Liver (tissue), 3 donors: ENCODE results near the gene EBF3.

Experiments used
- CTCF ChIP-seq: fragments of 150-350 bp; IDR thresholded peaks from 2 replicates; pipeline ENCODE4 v1.5.1; 2017; ENCODE audit warnings: improper control_type of control experiment, low read depth, low read length; ENCODE audit not compliant: missing input control
- MAX ChIP-seq: IDR thresholded peaks from 2 replicates; pipeline ENCODE4 v1.6.1; 2016; ENCODE audit warnings: antibody characterized with exemption
- REST ChIP-seq: IDR thresholded peaks from 2 replicates; pipeline ENCODE4 v1.6.1; 2016; ENCODE audit warnings: antibody characterized with exemption, mild to moderate bottlenecking
- TAF1 ChIP-seq: conservative IDR thresholded peaks from 2 replicates; pipeline ENCODE4 v1.6.1; 2016; ENCODE audit warnings: antibody characterized with exemption, mild to moderate bottlenecking
- donor health status: healthy.
- donor health status: healthy.

- TF ChIP-seq CTCF: no peak
- TF ChIP-seq REST: no peak
- TF ChIP-seq MAX: no peak
- TF ChIP-seq TAF1: no peak
Observed at GRCh38 chr10:129912166-129912917, 51.7 kb downstream of the EBF3 start.
